A204.1 (cell line): Measurements from ENCODE around the gene NPBWR2.
"Not testable (repeated sequence)": the region's sequence is repeated elsewhere in the genome, so short reads cannot be mapped to it uniquely, and the experiment has no call there.

Experiments
- FAIRE-seq: peaks from 2 replicates; lab custom pipeline; 2012; peaks lifted over from hg19 to GRCh38; lab: Jason Lieb, UNC

The NPBWR2 gene

GRCh38 chr20:64102647-64103354, 4.6 kb downstream of the NPBWR2 start:
- no peak for FAIRE-seq

DNA sequence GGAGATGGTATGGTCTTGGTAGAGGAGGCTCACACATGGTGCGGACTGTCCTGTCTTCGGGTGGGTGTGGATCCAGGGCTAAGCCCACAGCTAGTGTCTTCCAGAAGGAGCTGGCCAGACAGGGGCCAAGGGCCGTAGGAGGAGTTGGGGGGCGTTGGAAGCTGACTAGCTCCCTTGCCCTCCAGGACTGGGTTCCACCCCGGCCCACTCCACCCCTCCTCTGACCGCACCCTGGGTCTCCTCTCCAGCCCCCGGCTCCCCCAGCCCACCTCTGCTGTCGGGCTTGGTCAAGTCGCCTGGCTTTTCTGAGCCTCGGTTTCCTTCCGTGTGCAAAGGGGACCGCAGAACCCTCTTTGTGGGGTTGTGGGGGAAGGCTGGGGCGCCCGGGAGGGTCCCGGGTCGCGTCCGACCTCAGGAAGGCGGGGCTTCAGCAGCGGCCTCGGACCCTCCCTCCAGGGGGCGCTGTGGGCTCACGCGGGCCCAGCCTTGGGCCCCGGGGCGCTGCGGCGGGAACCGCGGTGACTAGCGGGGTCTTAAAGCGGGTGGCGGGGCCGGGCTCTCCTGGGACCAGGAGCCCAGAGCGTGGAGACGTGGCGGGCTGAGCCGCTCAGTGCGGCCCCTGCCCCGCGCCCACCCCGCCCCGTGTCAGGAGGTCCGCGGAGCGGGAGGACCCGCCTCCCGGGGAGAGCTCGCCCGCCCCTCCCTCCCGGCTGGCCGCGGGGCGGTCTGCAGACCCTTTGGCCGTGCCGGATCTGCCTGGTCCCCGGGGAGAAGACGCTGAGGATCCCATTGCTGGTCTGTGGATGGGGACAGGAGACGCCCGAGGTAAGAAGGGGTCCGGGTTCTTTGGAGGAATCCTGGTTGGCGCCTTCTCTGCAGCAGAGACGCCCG, 5.4 kb downstream of the NPBWR2 start:
- no peak for FAIRE-seq

GRCh38 chr20:64100946-64101688, 6.2 kb downstream of the NPBWR2 start:
- no peak for FAIRE-seq

- no peak for FAIRE-seq
Measured at GRCh38 chr20:64100566-64100888, 6.8 kb downstream of the NPBWR2 start.

DNA sequence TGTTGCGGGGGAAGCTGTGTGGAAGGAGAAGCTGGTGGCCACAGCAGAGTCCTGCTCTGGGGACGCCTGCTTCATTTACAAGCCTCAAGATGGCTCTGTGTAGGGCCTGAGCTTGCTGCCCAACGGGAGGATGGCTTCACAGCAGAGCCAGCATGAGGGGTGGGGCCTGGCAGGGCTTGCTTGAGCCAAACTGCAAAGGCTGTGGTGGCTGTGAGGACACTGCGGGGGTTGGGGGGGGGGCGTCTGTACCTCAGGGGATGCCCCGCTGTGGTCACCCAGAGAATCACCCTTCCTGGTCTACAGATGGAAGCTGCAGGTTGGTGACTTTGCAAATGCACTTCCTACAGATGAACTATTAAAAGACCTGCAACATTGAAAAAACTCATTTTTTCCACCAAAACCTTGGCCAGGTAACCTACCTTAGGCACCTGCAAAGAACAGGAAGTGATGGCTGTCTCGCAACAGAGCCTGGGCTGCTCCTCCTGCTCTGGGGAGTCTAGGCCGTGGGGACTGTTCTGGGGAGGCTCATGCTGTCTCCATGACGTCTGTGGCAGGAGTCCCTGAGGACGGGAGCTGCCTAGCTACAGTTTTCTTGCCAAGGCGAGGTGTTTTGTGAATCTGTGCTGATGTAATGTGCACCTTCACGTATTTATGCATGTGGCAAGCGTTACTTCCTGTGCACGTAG, 7.3 kb downstream of the NPBWR2 start:
- no peak for FAIRE-seq

DNA sequence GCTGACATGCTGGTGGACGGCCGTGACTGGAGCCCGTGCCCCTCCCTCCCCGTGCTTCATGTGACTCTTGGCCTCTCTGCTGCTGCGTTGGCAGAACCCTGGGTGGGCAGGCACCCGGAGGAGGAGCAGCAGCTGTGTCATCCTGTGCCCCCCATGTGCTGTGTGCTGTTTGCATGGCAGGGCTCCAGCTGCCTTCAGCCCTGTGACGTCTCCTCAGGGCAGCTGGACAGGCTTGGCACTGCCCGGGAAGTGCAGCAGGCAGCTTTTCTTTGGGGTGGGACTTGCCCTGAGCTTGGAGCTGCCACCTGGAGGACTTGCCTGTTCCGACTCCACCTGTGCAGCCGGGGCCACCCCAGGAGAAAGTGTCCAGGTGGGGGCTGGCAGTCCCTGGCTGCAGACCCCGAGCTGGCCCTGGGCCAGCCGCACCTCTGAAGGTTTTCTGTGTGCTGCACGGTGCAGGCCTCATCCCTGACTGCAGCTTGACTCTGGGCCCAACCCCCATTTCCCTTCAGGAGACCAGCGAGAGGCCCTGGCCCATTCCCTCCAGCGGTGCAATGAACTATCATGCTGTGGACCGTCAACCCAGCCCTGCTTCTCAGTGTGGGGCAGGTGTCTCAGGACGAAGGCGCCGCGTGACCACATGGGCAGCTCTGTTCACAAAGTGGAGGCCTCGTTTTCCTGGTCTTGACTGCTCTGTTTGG, 8.1 kb downstream of the NPBWR2 start:
- FAIRE-seq: no peak

- no peak for FAIRE-seq
Measured at GRCh38 chr20:64098471-64099013, 8.8 kb downstream of the NPBWR2 start.

GRCh38 chr20:64096535-64096934, 10.8 kb downstream of the NPBWR2 start:
- FAIRE-seq: no peak

GRCh38 chr20:64095927-64096326, 11.4 kb downstream of the NPBWR2 start:
- no peak for FAIRE-seq

DNA sequence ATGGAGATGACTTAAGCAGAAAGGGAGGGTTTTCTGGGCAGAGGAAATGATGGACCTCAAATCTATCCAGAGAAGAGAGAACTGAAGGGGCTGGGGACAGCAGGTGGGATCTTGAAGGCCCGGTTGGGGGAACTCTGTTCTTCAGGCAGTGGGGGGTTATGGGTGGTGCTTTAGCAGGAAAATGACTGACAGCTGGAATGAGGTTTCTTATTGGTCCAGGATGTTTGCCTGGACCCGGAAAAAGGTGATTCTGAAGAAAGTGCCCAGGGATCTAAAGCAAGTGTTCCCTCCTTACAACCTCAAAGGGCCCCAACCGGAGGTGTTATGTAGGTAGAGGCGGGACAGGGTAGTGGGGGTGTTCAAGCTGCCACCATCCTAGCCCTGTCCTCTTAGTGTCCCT, 11.9 kb downstream of the NPBWR2 start:
- FAIRE-seq: no peak

DNA sequence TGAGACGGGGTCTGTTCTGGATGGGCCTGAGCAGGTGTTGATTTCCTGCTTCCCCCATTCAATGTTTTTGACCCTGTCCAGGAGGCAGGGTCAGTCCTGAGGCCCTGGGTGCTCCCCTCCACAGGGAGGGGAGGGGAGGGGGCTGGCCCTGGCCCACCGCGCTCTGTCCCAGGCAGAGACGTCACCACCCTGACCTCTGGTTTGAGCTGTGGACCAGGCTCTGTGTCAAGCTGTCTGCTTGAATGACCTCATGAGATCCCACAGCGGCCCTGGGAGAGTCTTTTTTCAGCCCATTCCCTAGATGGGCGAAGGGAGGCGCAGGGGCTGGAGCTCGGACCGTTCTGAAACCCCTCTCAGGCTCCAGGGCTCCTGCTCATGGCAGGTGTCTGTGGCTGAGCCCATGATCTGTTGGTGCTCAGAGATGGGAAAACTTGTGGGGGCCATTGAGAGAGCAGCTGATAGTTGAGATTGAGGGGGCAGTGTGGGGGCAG, 14.3 kb downstream of the NPBWR2 start:
- no peak for FAIRE-seq

- FAIRE-seq: no peak
Measured at GRCh38 chr20:64092258-64093012, 14.9 kb downstream of the NPBWR2 start.

DNA sequence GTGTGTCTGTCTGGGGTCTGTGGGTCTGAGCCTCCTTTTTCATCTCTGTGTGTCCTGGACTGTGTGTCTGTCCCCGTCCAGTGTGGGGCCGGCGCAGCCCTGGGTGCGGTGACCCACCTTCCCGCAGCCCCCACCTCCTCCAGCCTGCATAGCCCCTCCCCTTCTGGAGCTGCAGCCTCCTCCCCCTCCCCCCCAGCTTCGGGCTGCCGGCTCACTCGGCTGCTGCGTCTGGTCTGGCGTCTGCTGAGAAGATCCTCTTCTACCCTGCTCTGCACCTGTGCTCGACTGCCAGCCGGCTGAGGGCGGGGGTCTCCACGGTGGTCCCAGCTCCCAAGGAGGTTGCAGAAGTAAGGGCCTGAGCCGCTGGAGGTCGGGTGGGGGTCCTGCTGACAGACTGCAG, 15.6 kb downstream of the NPBWR2 start:
- no peak for FAIRE-seq

- no peak for FAIRE-seq
Measured at GRCh38 chr20:64091340-64091739, 16.0 kb downstream of the NPBWR2 start.

DNA sequence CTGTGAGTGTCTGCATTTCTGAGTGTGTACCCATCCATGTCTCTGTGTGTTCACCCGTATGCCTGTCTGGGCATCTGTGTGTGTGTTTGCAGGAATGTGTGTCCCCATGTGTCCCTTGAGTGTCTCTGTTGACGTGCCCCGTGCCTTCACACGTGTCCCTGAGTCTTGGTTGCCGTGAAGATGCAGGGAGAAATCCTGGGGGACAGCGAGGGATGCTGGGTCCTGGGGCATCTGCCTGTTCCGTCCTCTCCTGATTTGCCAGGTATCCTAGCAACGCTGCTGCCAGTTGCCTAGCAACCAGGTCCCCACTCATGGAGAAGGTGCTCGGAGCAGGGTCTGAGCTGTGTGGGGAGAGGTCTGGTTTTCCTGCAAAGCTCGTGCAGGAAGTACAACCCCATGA, 17.2 kb downstream of the NPBWR2 start:
- FAIRE-seq: no peak

DNA sequence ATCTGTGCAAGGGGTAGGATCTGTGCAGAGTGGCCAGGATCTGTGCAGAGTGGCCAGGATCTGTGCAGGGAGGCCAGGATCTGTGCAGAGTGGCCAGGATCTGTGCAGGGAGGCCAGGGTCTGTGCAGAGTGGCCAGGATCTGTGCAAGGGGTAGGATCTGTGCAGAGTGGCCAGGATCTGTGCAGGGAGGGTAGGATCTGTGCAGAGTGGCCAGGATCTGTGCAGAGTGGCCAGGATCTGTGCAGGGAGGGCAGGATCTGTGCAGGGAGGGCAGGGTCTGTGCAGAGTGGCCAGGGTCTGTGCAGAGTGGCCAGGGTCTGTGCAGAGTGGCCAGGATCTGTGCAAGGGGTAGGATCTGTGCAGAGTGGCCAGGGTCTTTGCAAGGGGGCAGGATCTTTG, 18.8 kb downstream of the NPBWR2 start:
- not testable (repeated sequence) for FAIRE-seq

GRCh38 chr20:64087226-64087825, 20.0 kb downstream of the NPBWR2 start:
- FAIRE-seq: not testable (repeated sequence)

DNA sequence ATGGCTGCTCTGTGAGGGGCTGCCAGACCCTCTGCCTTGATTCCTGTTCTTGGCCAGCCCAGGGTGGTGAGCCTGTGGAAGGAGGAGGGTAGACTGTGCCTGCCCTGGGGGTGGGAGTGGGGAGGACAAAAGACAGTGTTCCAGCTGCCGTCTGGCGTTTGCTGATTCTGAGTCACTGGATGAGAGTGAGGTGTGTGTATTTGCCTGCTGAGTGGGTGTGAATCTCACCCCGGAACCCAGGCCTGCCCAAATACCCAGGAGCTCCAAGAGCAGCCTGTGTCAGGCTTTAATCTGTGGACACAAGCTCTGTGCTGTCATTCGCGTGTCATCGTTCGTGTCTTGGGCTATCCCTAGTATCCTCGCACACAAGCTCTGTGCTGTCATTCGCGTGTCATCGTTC, 20.6 kb downstream of the NPBWR2 start:
- FAIRE-seq: no peak

GRCh38 chr20:64084685-64085152, 22.6 kb downstream of the NPBWR2 start:
- FAIRE-seq: no peak
